ENCODE results near the gene SLC2A11. TPM values are rescaled to one million over a fixed set of nuclear protein-coding genes. Genes with fewer than 3 reads are reported as not detected.

SLC2A11 gene
- total and polyA plus RNA-seq, 9 of the 15 experiments (the other 6 are each of a cell fraction or from before 2014, with no cell fraction given): 0.44 to 2.7 (median 2.1) TPM

- no peak for TF ChIP-seq CBX8 (IDR thresholded peaks at IDR 0.05; ENCODE audit: borderline replicate concordance, extremely low read depth, low read depth, low read length, poor library complexity, severe bottlenecking)
- peak; percentile 54; the same call in 1 of the 2 replicates for TF ChIP-seq POLR2AphosphoS2 (IDR thresholded peaks at IDR 0.05; ENCODE audit: low read length)
- no peak for TF ChIP-seq SETDB1 (IDR thresholded peaks at IDR 0.05; ENCODE audit: low read length)
- no peak for TF ChIP-seq TAL1 (IDR thresholded peaks at IDR 0.05)
- TF ChIP-seq PBX2 (CRISPR knock-in tag; IDR thresholded peaks at IDR 0.05; ENCODE audit: low read depth): no peak
- no peak for TF ChIP-seq PBX2 (tag; conservative IDR thresholded peaks at IDR 0.05; ENCODE audit: low read depth)
- peak; percentile 64 for TF ChIP-seq HNRNPLL (IDR thresholded peaks at IDR 0.05; ENCODE audit: low read depth, low read length, poor library complexity, severe bottlenecking)
- TF ChIP-seq CTBP1 (IDR thresholded peaks at IDR 0.05; ENCODE audit: borderline replicate concordance): peak; percentile 63; the same call in 1 of the 2 replicates
- TF ChIP-seq NONO (IDR thresholded peaks at IDR 0.05; ENCODE audit: low read depth in 2 of 2, low read length in 1 of 2): 0 out of 4 replicates have a peak, but pooled peaks of 1 of the 2 experiments have one; percentile 21
- TF ChIP-seq RFX1 (IDR thresholded peaks at IDR 0.05): peak; percentile 81
- TF ChIP-seq POLR2G (IDR thresholded peaks at IDR 0.05; ENCODE audit: low read depth, low read length): peak; percentile 88
- peak; percentile 45 for TF ChIP-seq TAF1 (IDR thresholded peaks at IDR 0.05; ENCODE audit: control insufficient read depth, extremely low read depth, insufficient read depth, low read length, severe bottlenecking)
- TF ChIP-seq RBFOX2 (IDR thresholded peaks at IDR 0.05; ENCODE audit: low read depth, low read length): peak; percentile 92
- peak in 1 of 2 experiments; percentile 9; a peak in 1 of 4 replicates for TF ChIP-seq ZNF639 (CRISPR knock-in tag; conservative IDR thresholded peaks at IDR 0.05 in 1 of 2, IDR thresholded peaks at IDR 0.05 in 1 of 2)
- TF ChIP-seq MIER1 (IDR thresholded peaks at IDR 0.05; ENCODE audit: low read depth): no peak
- peak; percentile 46 for TF ChIP-seq E2F8 (IDR thresholded peaks at IDR 0.05; ENCODE audit: low read depth, partially characterized antibody)
- no peak for TF ChIP-seq ZNF780A (CRISPR knock-in tag; IDR thresholded peaks at IDR 0.05)
- peak in 1 of 3 experiments; percentile 17 for TF ChIP-seq YY1 (IDR thresholded peaks at IDR 0.05; ENCODE audit: borderline replicate concordance in 1 of 3, control insufficient read depth in 1 of 3, extremely low read depth in 1 of 3, insufficient read depth in 3 of 3, insufficient read length in 1 of 3, insufficient replicate concordance in 2 of 3, low read depth in 1 of 3, low read length in 2 of 3)
Measured at GRCh38 chr22:23893945-23894709, 36.5 kb downstream of the SLC2A11 start, which contains the start of gene MIF (continued).
